Stomach (tissue), 4 donors: ENCODE data around the gene MPG.
"Not testable (repeated sequence)": the region's sequence is repeated elsewhere in the genome, so short reads cannot be mapped to it uniquely, and the experiment has no call there.

ENCODE experiments used
- POLR2AphosphoS5 ChIP-seq, 3 donors: sonication (generic); formaldehyde crosslinking; IDR thresholded peaks; one replicate each; pipeline ENCODE4 v1.6.1; 2016; ENCODE audit warnings: antibody characterized with exemption in 3 of 3
- TF ChIP-seq, protein P1 (sequence below), 7 experiments: fragments of 450-650 bp in 4 of 7; fragments of 200-600 bp in 3 of 7; sonication (generic) in 3 of 7; IDR thresholded peaks; one replicate each; pipeline ENCODE4 v1.5.1; 2016 to 2019; ENCODE audit warnings: antibody characterized with exemption in 7 of 7, control low read depth in 2 of 7, mild to moderate bottlenecking in 1 of 7

DNA sequence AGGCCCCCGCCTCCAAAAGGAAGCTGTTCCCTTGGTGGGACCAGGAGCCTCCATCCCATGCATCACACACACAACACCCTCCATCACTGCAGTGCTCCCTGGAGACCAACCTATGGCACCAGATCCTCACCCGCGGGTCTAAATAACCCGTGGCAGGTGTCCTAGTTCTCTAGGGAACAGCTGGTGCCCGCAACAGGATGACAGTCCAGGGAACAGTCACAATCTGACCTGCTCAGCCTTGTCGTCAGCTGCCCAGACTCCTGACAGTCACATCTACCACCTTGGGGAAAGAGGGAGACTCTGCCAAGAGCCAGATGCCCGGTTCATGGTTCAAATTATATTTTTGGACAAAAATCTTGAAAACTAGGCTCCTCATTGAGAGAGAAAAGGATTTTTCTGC, 47.4 kb upstream of the MPG start:
- TF ChIP-seq, protein P1, sequence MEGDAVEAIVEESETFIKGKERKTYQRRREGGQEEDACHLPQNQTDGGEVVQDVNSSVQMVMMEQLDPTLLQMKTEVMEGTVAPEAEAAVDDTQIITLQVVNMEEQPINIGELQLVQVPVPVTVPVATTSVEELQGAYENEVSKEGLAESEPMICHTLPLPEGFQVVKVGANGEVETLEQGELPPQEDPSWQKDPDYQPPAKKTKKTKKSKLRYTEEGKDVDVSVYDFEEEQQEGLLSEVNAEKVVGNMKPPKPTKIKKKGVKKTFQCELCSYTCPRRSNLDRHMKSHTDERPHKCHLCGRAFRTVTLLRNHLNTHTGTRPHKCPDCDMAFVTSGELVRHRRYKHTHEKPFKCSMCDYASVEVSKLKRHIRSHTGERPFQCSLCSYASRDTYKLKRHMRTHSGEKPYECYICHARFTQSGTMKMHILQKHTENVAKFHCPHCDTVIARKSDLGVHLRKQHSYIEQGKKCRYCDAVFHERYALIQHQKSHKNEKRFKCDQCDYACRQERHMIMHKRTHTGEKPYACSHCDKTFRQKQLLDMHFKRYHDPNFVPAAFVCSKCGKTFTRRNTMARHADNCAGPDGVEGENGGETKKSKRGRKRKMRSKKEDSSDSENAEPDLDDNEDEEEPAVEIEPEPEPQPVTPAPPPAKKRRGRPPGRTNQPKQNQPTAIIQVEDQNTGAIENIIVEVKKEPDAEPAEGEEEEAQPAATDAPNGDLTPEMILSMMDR (IDR thresholded peaks at IDR 0.05): not testable (repeated sequence)
- not testable (repeated sequence) for TF ChIP-seq POLR2AphosphoS5 (IDR thresholded peaks at IDR 0.05)
